ENCODE data around the gene HARS1. TPM values are rescaled to one million over a fixed set of nuclear protein-coding genes. Genes with fewer than 3 reads are reported as not detected.

HARS1 gene
- total RNA-seq, 1 experiment from 2014 or later, result 55.6 TPM

DNA sequence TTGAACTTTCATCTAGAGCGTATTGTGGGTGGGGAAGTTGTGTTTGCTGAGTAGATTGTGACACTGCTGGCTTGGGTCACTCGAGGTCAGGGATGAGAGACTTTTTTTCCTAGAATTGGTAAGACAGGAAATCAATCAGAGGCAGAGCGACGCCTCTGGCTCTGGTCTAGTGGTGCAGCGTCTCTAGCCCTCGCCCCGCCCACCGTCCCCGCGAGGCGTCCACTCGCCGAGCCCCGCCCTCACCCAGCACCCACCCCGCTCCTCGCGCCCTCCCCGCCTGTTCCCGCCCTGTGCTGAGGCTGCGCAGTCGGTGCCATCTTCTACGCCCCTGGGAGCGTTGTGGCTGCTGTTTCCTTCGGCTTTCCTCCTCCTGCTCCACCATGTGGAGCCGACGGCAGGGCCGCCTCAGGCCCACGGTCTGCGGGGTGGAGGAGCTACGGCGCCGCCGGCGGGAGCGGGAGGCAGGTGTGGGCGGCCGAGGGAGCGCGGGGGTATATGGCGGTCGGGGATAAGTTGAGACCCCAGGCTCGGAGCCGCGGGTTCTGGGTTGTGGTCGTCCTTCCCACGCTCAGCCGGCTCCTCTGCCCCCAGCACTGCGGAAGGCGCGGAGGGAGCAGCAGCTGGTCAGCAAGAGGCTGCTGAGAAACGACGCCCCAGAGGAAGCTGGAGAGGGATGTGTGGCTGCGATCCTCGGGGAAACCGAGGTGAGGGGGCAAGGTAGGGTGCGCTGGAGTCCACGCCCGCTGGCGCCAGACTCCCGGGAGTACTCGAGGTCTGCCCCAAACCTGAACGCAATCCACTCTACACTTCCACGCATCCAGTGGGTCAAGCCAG lies 51.8 kb downstream of the HARS1 start, which contains the start of gene TMCO6:
Gene TMCO6, plus strand, starts transcription at position 304 of the 834 bp plus-strand sequence. Its CDS starts 77 bp downstream, at position 381.
- Mint-ChIP-seq H3K9me3 (peaks cover 6% of the 10 kb centered on the region), H3K27me3 (ENCODE audit: low read depth) (peaks cover 2% of the 10 kb centered on the region; the same call in 1 of the 2 replicates), H3K27ac (peak within 1 kb of the TSS; percentile 87), H3K36me3 (peaks cover 20% of the 10 kb centered on the region), H3K4me1 (peaks cover 17% of the 10 kb centered on the region), H3K4me3 (peak within 1 kb of the TSS; percentile 88)
- peak; percentile 96 for DNase-seq (ENCODE audit: low spot score)
- ChIA-PET CTCF (interaction anchor here (0.7 to 2.3 kb wide), 7 partner anchors 8 to 397 kb away, joined by 3 to 19 read pairs (median 3); partner anchors contain the start of genes EIF4EBP3, HARS1, HARS2 and IK), POLR2A (interaction anchor here (0.9 to 2.9 kb wide), 4 partner anchors 8 to 92 kb away, joined by 4 to 11 read pairs (median 6); partner anchors contain the start of genes APBB3, EIF4EBP3, IK and NDUFA2)
- peak; percentile 97 for ATAC-seq
- TF ChIP-seq KAT7 (CRISPR knock-in tag; IDR thresholded peaks at IDR 0.05; ENCODE audit: borderline replicate concordance) (no peak), CBFB (CRISPR knock-in tag; IDR thresholded peaks at IDR 0.05; ENCODE audit: low read depth) (0 out of 2 replicates have a peak, but pooled peaks have one; percentile 56), NFE2L1 (CRISPR knock-in tag; IDR thresholded peaks at IDR 0.05) (0 out of 2 replicates have a peak, but pooled peaks have one; percentile 16), ZNF423 (CRISPR knock-in tag; IDR thresholded peaks at IDR 0.05) (no peak), TEAD4 (CRISPR knock-in tag; IDR thresholded peaks at IDR 0.05) (no peak), NR1H2 (CRISPR knock-in tag; IDR thresholded peaks at IDR 0.05) (0 out of 2 replicates have a peak, but pooled peaks have one; percentile 18), JAZF1 (CRISPR knock-in tag; IDR thresholded peaks at IDR 0.05) (no peak), MXD4 (CRISPR knock-in tag; IDR thresholded peaks at IDR 0.05; ENCODE audit: borderline replicate concordance) (no peak), SP1 (CRISPR knock-in tag; conservative IDR thresholded peaks at IDR 0.05) (peak; percentile 72), CREB1 (CRISPR knock-in tag; IDR thresholded peaks at IDR 0.05) (peak; percentile 75; the same call in 1 of the 2 replicates), FOXP1 (CRISPR knock-in tag; IDR thresholded peaks at IDR 0.05; ENCODE audit: borderline replicate concordance) (peak; percentile 70; the same call in 1 of the 2 replicates), NFYB (CRISPR knock-in tag; conservative IDR thresholded peaks at IDR 0.05; ENCODE audit: low read depth) (no peak), ELF4 (CRISPR knock-in tag; IDR thresholded peaks at IDR 0.05; ENCODE audit: low read depth) (no peak), EMX1 (CRISPR knock-in tag; IDR thresholded peaks at IDR 0.05) (no peak), MYBL2 (CRISPR knock-in tag; IDR thresholded peaks at IDR 0.05) (peak; percentile 45; the same call in 1 of the 2 replicates), HMGA2 (CRISPR knock-in tag; IDR thresholded peaks at IDR 0.05) (no peak), IRF2 (CRISPR knock-in tag; IDR thresholded peaks at IDR 0.05; ENCODE audit: borderline replicate concordance, low read depth) (no peak)
- TF ChIP-seq, protein P1, sequence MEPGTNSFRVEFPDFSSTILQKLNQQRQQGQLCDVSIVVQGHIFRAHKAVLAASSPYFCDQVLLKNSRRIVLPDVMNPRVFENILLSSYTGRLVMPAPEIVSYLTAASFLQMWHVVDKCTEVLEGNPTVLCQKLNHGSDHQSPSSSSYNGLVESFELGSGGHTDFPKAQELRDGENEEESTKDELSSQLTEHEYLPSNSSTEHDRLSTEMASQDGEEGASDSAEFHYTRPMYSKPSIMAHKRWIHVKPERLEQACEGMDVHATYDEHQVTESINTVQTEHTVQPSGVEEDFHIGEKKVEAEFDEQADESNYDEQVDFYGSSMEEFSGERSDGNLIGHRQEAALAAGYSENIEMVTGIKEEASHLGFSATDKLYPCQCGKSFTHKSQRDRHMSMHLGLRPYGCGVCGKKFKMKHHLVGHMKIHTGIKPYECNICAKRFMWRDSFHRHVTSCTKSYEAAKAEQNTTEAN (CRISPR knock-in tag; IDR thresholded peaks at IDR 0.05), result no peak
- TF ChIP-seq, protein P2, sequence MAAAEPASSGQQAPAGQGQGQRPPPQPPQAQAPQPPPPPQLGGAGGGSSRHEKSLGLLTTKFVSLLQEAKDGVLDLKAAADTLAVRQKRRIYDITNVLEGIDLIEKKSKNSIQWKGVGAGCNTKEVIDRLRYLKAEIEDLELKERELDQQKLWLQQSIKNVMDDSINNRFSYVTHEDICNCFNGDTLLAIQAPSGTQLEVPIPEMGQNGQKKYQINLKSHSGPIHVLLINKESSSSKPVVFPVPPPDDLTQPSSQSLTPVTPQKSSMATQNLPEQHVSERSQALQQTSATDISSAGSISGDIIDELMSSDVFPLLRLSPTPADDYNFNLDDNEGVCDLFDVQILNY (CRISPR knock-in tag; IDR thresholded peaks at IDR 0.05), result peak; percentile 95
- TF ChIP-seq, protein P3, sequence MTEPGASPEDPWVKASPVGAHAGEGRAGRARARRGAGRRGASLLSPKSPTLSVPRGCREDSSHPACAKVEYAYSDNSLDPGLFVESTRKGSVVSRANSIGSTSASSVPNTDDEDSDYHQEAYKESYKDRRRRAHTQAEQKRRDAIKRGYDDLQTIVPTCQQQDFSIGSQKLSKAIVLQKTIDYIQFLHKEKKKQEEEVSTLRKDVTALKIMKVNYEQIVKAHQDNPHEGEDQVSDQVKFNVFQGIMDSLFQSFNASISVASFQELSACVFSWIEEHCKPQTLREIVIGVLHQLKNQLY (CRISPR knock-in tag; IDR thresholded peaks at IDR 0.05), result no peak
- TF ChIP-seq, protein P4, sequence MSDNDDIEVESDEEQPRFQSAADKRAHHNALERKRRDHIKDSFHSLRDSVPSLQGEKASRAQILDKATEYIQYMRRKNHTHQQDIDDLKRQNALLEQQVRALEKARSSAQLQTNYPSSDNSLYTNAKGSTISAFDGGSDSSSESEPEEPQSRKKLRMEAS (CRISPR knock-in tag; IDR thresholded peaks at IDR 0.05), result peak; percentile 86
- TF ChIP-seq, protein P5, sequence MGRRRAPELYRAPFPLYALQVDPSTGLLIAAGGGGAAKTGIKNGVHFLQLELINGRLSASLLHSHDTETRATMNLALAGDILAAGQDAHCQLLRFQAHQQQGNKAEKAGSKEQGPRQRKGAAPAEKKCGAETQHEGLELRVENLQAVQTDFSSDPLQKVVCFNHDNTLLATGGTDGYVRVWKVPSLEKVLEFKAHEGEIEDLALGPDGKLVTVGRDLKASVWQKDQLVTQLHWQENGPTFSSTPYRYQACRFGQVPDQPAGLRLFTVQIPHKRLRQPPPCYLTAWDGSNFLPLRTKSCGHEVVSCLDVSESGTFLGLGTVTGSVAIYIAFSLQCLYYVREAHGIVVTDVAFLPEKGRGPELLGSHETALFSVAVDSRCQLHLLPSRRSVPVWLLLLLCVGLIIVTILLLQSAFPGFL (CRISPR knock-in tag; IDR thresholded peaks at IDR 0.05; ENCODE audit: borderline replicate concordance), result no peak
- TF ChIP-seq, protein P6, sequence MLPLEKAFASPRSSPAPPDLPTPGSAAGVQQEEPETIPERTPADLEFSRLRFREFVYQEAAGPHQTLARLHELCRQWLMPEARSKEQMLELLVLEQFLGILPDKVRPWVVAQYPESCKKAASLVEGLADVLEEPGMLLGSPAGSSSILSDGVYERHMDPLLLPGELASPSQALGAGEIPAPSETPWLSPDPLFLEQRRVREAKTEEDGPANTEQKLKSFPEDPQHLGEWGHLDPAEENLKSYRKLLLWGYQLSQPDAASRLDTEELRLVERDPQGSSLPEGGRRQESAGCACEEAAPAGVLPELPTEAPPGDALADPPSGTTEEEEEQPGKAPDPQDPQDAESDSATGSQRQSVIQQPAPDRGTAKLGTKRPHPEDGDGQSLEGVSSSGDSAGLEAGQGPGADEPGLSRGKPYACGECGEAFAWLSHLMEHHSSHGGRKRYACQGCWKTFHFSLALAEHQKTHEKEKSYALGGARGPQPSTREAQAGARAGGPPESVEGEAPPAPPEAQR (CRISPR knock-in tag; IDR thresholded peaks at IDR 0.05), result no peak
- TF ChIP-seq, protein P7, sequence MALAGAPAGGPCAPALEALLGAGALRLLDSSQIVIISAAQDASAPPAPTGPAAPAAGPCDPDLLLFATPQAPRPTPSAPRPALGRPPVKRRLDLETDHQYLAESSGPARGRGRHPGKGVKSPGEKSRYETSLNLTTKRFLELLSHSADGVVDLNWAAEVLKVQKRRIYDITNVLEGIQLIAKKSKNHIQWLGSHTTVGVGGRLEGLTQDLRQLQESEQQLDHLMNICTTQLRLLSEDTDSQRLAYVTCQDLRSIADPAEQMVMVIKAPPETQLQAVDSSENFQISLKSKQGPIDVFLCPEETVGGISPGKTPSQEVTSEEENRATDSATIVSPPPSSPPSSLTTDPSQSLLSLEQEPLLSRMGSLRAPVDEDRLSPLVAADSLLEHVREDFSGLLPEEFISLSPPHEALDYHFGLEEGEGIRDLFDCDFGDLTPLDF (CRISPR knock-in tag; IDR thresholded peaks at IDR 0.05), result 0 out of 2 replicates have a peak, but pooled peaks have one; percentile 71
- TF ChIP-seq, protein P8, sequence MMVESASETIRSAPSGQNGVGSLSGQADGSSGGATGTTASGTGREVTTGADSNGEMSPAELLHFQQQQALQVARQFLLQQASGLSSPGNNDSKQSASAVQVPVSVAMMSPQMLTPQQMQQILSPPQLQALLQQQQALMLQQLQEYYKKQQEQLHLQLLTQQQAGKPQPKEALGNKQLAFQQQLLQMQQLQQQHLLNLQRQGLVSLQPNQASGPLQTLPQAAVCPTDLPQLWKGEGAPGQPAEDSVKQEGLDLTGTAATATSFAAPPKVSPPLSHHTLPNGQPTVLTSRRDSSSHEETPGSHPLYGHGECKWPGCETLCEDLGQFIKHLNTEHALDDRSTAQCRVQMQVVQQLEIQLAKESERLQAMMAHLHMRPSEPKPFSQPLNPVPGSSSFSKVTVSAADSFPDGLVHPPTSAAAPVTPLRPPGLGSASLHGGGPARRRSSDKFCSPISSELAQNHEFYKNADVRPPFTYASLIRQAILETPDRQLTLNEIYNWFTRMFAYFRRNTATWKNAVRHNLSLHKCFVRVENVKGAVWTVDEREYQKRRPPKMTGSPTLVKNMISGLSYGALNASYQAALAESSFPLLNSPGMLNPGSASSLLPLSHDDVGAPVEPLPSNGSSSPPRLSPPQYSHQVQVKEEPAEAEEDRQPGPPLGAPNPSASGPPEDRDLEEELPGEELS (CRISPR knock-in tag; IDR thresholded peaks at IDR 0.05), result peak; percentile 56; the same call in 1 of the 2 replicates
- TF ChIP-seq, protein P9, sequence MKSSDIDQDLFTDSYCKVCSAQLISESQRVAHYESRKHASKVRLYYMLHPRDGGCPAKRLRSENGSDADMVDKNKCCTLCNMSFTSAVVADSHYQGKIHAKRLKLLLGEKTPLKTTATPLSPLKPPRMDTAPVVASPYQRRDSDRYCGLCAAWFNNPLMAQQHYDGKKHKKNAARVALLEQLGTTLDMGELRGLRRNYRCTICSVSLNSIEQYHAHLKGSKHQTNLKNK (CRISPR knock-in tag; IDR thresholded peaks at IDR 0.05), result no peak
